Posterior vena cava (tissue), 2 donors: ENCODE data around the gene TMEM123. TPM values are rescaled to one million over a fixed set of nuclear protein-coding genes. Genes with fewer than 3 reads are reported as not detected.
"Not testable (repeated sequence)": the region's sequence is repeated elsewhere in the genome, so short reads cannot be mapped to it uniquely, and the experiment has no call there.

Experiments
- DNase-seq: peaks from one replicate; pipeline ENCODE4 v3.0.0-alpha.2; 2020; ENCODE audit warnings: low spot score
- intact Hi-C, 2 donors: fragments of 100-400 bp; cut with DNase I; formaldehyde crosslinking; loops; one replicate each; pipeline versions ENCODE4 v1.14.1 to v1.14.2; 2022 to 2023
- total RNA-seq, 2 donors: library from RNA; stranded (reverse); fragmentation: NEBNext Ultra II Directional; extraction: Animal tissue kit (Norgen Biotek cat#: 25700); gene quantifications; one replicate each; pipeline ENCODE4 v1.2.1, GENCODE V29; 2021
- donor health status: DM: yes; HTN: yes; CAD: no.
- donor health status: DM: yes; HTN: yes; CAD: no.

The TMEM123 gene
- total RNA-seq, 2 donors from 2014 or later: 99.5 to 103 TPM

DNA sequence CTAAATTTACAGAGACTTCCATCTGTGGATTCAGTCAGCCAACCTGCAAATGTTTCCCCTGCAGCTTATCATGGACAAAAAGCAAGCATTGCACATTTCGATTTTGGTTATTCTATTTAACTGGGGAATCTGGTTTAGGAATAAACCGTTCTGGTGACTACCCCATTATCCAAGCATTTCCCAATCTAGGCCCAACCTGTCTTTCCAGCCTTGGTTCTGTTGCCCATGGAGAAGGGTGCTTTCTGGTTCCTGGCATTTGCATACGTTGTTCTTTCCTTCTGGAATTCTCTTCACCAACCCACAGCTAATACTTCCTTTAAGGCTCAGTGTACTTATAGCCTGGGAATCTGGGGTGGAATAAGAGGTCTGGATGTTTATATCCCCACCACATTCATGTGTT, 1.4 kb upstream of the TMEM123 start:
- no peak for DNase-seq
- intact Hi-C loops: no loop called here

DNA sequence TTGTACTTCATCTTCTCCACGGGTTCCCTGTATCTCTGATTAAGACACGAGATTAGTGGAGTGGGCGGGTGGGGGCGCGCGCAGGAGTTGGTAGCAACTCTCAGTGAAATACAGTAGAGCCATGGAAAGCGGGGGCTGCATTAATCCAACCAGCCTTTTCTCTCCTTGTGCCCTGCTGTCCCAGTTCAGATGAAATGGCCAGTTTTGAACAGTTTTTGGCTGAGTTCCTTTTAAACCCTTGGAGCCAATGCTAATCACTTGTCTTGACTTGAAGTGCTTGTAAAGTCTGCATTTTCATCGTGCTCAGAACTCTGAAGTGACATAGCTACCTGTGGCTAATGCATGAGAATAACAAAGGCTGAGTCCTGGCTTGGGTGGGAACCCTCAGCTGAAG, 734 bp upstream of the TMEM123 start:
- DNase-seq: no peak
- intact Hi-C loops: no loop called here

DNA sequence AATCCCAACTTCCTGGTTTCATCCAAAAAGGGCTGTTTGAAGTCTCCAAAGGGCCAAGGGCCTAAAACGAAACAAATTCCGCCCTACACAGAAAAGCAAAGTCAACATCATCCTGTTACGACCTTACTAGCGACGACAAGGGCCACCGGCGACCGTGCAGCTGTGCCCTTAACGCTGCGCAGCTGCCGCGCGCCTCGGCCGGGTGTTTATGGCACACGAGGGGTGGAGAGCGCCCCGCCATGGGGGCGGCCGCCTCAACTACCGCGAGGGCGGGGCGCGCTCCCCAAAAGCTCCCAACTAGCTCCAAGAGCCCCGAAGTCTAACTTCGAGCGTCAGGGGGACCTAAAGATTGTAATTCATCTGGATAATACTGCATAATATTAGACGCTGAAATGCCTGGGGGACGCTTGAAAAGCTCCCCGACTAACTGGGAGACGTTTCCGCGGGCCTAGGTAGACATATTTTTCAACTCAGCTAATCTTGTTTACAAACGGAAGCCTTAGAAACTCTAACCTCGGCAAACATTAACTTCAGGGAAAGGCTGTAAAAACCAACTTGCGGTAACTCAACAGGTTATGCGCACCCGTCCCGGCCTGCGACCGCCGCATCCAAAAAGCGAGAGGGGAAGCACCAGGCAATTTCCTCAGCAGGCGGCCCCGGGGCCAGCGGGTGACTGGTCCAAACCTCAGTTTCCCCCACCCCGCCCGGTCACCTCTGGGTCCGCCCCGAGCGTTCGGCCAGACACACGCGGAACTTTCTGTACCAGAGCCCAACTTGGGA, 694 bp downstream of the TMEM123 start:
- peak; percentile 87 for DNase-seq
- intact Hi-C loops: no loop called here

DNA sequence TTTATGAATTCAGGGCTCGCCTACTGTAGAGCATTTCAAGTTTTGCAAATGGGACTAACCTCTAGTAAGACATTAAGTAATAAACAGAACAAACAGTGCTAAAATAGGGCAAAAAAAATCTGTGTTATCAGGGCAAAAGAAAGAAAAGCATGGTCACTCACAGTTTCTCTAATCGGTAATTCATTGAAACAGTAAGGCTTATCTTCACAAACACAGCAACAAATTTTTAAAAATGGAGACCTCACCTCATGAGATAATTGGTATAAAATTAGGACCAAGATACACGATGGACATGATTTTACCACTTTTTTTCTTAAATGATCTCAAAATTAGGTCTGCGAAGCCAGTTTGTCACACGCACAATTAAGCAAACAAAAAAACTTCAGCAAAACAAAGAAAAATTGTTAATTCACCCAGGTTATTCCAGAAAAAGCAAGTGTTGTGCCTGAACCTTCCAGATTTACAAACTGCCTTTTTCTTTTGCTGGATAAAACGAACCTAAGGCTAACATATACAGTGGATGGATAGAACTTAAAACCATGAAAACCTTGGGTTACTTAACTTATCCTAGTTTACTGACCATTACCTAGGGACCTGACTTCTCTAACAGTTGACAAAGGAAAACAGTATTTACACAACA, 1.4 kb downstream of the TMEM123 start:
- intact Hi-C loops: no loop called here

DNA sequence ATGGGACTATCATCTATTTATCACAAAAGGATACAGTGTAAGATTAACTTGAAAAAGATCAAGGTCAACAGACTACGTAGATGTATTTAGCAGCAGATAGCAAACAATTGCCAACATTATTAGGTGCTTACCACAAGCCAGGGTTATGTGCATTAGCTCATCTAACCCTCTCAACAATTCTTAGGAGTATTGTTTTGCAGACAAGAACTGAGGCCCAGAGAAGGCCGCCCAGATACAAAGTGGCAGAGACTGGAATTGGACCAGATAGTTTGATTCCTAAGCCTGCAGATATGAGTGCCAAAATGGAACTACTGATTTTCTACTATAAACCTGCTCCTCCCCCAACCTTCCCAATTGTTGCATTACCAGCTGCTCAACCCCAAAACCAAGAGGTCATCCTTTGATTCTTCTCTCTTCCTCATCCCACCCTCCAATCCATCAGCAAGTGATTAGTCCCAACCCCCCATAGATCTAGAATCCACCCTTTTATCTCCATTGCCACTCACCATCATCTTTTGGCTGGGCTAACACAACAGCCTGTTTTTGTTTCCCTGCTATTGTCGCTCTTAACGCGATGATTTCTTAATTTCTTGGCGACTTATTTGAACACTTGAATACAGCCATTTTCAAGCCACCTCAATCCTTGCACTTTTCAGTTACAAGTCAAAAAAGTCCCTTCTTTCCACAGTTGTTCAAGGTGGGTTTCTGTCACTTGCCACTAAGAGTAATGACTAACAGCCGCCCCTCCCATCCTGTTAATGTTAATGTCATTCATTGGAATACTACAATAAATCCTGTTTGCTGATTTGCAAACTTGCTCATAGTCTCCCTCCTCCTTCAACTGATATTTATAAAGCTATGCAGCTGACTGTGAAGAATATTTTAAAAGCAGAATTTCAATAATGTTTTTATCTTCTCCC, 2.7 kb downstream of the TMEM123 start:
- no peak for DNase-seq
- intact Hi-C loops: no loop called here

More for the DNA sequence above, 1.4 kb downstream of the TMEM123 start:
- no peak for DNase-seq

DNA sequence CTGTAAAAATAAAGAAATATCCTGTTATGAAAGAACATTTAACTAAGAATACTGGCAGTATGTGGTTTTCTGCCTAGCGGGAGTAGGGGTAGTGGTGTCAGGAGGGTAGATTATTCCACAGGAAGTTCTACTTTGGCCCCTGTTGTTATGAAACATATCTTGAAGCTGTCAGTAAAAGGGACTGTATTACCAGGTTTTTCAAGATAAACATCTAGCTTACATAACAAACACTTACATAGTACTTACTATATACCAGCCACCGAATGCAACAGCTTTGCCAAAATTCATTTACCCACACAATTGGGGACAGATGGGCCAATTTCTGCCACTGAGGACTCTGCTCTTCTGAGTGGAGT, 3.7 kb downstream of the TMEM123 start:
- no peak for DNase-seq
- intact Hi-C loops: no loop called here

DNA sequence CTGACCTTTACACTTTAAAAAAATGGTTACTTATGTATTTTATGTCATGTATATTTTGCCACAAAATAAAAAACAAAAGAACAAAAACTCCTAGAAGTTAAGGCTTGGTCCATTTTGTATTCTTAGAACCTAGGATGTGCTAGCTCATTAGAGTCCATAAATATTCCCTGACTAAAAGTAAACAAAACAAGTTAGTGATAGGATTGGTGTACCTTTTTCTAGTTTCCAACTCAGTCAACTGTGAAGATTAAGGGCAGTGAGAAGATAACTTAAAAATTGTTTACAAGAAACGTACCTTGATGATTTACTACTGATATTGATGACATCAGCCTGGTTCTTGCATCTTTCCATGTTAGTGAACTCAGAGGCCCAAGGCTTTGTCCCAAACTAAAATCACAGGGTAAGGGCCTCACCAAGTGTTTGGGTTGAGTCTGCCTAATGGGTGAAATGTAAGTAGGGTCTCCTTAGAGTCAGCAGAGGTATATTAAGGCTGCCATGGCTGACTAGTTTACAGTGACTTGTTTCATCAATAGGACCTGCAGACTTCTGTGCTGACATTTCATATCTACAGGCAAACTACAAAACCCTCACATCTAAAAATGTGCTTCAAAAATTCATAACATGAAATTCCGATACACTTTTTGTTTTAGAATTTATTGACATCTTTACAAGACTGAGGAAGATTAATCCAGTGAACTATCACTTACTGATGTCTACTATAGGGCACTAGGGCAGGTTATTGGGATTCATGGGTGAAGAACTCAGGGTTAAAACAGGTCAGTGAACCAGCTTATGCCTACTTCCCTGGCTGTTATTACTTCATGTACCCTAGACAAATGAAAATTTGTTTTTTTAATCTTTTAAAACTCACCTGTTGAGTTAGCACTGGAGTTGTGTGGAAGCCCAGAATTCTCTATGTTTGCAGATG, 4.4 kb downstream of the TMEM123 start:
- intact Hi-C loops: no loop called here

DNA sequence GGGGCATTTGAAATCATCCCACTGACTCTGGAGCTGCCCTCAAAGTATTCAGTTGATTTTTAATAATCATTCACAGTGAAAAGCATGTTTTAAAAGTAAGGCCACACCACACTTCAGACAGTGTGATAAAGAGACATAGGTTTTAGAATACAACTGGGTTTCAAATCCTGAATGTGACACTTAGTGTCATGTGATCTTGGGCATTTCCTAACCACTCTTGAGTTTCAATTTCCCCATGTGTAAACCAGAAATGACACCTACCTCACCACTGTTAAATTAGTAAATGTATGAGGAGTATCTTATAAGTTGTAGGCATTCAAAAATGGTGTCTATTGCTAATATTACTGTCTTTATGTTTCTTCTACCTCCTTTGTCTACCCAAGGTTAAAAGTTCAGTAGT, 5.4 kb downstream of the TMEM123 start:
- no peak for DNase-seq
- intact Hi-C loops: no loop called here

More for the DNA sequence above, 4.4 kb downstream of the TMEM123 start:
- DNase-seq: no peak

DNA sequence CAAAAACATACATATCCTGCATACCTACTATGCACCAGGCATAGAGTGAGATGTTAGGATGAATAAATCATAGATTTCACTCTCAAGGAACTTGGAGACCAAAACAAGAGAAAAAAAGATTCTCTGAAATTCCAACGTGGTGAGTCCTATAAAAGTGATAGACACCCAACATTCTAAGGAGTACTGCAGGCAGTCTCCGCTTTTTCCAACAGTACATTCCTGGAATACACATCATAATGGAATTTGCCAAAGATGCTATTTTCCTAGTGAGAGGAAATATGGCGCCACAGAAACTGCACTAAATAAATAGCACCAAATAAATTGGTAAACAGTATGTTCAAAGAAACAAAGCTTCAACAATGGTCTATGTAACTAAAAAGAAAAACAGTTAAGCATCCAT, 6.0 kb downstream of the TMEM123 start:
- intact Hi-C loops: no loop called here
- no peak for DNase-seq

DNA sequence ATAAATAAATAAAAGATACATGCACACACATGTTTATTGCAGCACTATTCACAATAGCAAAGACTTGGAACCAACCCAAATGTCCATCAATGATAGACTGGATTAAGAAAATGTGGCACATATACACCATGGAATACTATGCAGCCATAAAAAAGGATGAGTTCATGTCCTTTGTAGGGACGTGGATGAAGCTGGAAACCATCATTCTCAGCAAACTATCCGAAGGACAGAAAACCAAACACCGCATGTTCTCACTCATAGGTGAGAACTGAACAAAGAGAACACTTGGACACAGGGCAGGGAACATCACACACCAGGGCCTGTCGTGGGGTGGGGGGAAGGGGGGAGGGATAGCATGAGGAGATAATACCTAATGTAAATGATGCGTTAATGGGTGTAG, 7.9 kb downstream of the TMEM123 start:
- DNase-seq, intact Hi-C loops: not testable (repeated sequence)

DNA sequence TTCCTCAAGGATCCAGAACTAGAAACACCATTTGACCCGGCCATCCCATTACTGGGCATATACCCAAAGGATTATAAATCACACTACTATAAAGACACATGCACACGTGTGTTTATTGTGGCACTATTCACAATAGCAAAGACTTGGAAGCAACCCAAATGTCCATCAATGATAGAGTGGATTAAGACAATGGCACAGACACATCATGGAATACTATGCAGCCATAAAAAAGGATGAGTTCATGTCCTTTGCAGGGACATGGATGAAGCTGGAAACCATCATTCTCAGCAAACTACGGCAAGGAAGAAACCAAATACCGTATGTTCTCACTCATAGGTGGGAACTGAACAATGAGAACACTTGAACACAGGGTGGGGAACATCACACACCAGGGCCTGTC, 8.4 kb downstream of the TMEM123 start:
- DNase-seq, intact Hi-C loops: not testable (repeated sequence)

DNA sequence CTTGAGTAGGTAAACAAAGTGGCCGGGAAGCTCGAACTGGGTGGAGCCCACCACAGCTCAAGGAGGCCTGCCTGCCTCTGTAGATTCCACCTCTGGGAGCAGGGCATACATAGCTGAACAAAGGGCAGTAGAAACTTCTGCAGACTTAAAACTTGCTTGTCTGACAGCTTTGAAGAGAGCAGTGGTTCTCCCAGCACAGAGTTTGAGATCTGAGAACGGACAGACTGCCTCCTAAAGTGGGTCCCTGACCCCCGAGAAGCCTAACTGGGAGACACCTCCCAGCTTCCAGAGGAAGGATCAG, 13.6 kb downstream of the TMEM123 start:
- DNase-seq, intact Hi-C loops: not testable (repeated sequence)

DNA sequence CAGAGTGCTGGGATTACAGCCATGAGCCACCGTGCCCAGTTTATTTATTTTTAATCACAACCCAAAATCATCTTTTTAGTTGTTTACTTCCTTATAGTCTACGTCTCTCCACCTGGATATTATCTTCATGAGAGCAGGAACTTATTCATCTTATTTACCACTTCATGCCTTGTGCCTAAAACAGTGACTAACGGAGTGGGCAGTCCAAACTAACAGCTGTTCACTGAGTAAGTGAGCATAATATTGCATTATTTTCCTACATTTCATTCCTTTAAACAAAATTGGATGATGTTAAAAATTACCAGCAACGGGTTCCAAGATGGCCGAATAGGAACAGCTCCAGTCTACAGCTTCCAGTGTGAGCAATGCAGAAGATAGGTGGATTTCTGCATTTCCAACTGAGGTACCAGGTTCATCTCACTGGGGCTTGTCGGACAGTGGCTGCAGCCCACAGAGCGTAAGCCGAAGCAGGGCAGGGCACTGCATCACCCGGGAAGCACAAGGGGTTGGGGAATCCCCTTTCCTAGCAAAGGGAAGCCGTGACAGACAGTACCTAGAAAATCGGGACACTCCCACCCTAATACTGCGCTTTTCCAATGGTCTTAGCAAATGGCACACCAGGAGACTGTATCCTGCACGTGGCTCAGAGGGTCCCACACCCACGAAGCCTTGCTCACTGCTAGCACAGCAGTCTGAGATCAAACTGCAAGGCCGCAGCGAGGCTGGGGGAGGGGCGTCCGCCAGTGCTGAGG, 14.1 kb downstream of the TMEM123 start:
- DNase-seq: no peak
- intact Hi-C loops: loop anchor here in 1 of 2 donors (1.0 kb wide), 1 partner anchor 19 kb away; no protein-coding TSS in a partner anchor

DNA sequence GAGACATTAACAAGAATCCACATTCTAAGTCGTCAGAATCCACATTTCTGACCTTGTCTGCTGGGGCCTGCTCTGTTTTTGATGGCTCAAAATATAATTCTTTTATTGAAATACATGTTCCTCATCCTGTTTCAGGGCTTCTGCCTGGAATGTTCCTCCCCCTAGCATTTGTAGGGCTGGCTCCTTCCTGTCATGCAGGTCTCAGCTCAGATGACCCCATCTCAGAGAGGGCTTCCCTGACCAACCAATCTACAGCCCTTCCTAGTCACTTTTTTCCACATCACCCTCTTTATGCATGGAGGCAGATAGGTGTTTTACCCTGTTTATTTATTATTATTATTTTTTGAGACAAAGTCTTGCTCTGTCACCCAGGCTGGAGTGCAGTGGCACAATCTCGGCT, 14.8 kb downstream of the TMEM123 start:
- intact Hi-C loops: loop anchor here in 1 of 2 donors (1.0 kb wide), 1 partner anchor 18 kb away; no protein-coding TSS in a partner anchor
- no peak for DNase-seq

DNA sequence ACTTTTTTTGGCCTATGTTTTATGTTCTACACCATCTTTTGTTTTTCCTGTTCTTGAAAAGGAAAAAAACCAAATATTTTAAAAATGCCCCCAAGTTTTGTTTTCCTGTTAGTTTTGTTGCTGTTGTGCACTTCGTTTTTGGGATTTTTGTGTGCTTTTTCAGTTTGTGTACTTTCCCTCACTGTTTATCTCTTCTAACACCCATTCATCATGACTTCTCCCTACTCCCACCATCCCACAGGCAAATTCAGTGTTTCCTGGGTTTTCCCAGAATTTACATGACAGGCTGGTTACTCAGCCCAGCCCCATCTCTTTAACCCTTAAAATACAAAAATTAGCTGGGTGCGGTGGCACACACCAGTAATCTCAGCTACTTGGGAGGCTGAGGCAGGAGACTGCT, 15.6 kb downstream of the TMEM123 start:
- intact Hi-C loops: no loop called here
- no peak for DNase-seq

DNA sequence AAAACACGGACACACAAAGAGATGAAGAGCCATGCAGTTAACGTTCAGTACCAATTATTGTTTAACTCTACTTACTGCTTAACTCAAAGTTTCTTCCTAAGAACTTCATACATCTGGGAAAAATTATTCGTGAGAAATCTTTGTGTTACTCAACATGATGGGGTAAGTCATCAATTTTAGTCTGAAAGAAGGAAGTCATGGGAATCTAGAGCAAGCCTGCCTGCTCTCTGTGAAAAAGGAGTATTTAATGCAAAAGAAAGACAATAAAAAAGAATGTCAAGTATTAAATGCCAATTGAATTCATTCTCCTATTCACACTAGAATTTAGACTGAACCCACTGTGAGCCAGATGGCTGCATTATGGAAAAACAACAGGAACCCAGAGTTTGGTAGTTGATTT, 16.0 kb downstream of the TMEM123 start:
- DNase-seq: no peak
- intact Hi-C loops: no loop called here

DNA sequence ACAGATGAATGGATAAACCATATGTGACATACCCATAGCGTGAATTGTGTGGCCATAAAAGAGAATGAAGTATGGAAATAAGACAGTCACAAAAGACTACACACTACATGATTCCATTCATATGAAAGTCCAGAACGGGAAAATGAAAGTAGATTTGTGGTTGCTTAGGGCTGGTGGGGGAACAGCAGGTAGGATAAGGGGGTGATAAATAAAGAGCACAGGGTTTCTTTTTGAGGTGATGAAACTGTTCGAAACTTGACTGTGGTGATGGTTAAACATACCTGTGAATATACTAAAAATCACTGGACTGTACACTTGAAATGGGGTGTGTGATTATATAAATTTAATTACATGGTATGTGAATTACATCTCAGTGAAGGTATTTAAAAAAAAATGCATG, 16.9 kb downstream of the TMEM123 start:
- intact Hi-C loops: no loop called here
- no peak for DNase-seq

DNA sequence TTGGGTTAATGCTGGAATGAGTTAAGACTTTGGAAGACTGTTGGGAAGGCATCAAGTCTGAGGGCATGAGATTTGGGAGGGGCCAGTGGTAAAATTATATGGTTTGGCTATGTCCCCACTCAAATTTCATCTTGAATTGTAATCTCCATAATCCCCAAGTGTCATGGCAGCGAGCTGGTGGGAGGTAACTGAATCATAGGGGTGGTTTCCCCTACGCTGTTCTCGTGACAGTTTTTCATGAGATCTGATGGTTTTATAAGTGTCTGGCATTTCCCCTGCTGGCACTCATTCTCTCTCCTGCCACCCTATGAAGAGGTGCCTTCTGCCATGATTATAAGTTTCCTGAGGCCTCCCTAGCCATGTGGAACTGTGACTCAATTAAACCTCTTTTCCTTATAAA, 19.0 kb downstream of the TMEM123 start:
- intact Hi-C loops, DNase-seq: not testable (repeated sequence)
